WTC11 (cell line): ENCODE measurements around the gene HYAL1. TPM values are rescaled to one million over a fixed set of nuclear protein-coding genes. Genes with fewer than 3 reads are reported as not detected.
A peak's percentile ranks its signal among the peaks of the same experiment; 100 is the strongest.

Source experiments
- ATAC-seq: fragments of 200-7000 bp; cut with Tn5 transposase; 2 replicates; pipeline ENCODE4 v1.10.0; 2021; ENCODE audit warnings: mild to moderate bottlenecking, moderate library complexity
- CTCF ChIA-PET: fragments of 300-600 bp; sonication (Branson Sonifier 250); formaldehyde crosslinking; loops from one replicate; lab custom pipeline; 2021; ENCODE audit warnings: antibody characterized with exemption; lab: Charles Lee
- POLR2A ChIA-PET: fragments of 350-600 bp; sonication (Branson Sonifier 250); formaldehyde crosslinking; loops from one replicate; lab custom pipeline; 2021; ENCODE audit warnings: antibody characterized with exemption; lab: Charles Lee
- DNase-seq: peaks from one replicate; pipeline ENCODE4 v3.0.0; 2021; ENCODE audit warnings: low spot score
- H3K27ac Mint-ChIP-seq: 2 replicates; pipeline ENCODE4 v1.8.0; 2021; ENCODE audit warnings: mixed read lengths
- H3K27me3 Mint-ChIP-seq: 2 replicates; pipeline ENCODE4 v1.8.0; 2021; ENCODE audit warnings: low read depth, mild to moderate bottlenecking, moderate library complexity, mixed read lengths
- H3K36me3 Mint-ChIP-seq: 2 replicates; pipeline ENCODE4 v1.8.0; 2021; ENCODE audit warnings: mixed read lengths
- H3K4me1 Mint-ChIP-seq: 2 replicates; pipeline ENCODE4 v1.8.0; 2022; ENCODE audit warnings: mixed read lengths
- H3K4me3 Mint-ChIP-seq: 2 replicates; pipeline ENCODE4 v1.8.0; 2021; ENCODE audit warnings: mild to moderate bottlenecking, moderate library complexity, mixed read lengths
- H3K9me3 Mint-ChIP-seq: 2 replicates; pipeline ENCODE4 v1.8.0; 2021; ENCODE audit warnings: mixed read lengths
- FOXK1 ChIP-seq: sonication (generic); formaldehyde crosslinking; IDR thresholded peaks from 2 replicates; pipeline ENCODE4 v1.8.0; 2022; ENCODE audit warnings: mild to moderate bottlenecking, moderate library complexity, missing genetic modification reagents
- FOXP1 ChIP-seq: sonication (generic); formaldehyde crosslinking; IDR thresholded peaks from 2 replicates; pipeline ENCODE4 v1.8.0; 2022; ENCODE audit warnings: missing genetic modification reagents, mild to moderate bottlenecking, moderate library complexity, borderline replicate concordance
- NR2C2 ChIP-seq: sonication (generic); formaldehyde crosslinking; IDR thresholded peaks from 2 replicates; pipeline ENCODE4 v1.8.0; 2022; ENCODE audit warnings: mild to moderate bottlenecking, missing genetic modification reagents
- TEAD4 ChIP-seq: sonication (generic); formaldehyde crosslinking; IDR thresholded peaks from 2 replicates; pipeline ENCODE4 v1.8.0; 2022; ENCODE audit warnings: mild to moderate bottlenecking, missing genetic modification reagents
- ZNF219 ChIP-seq: sonication (generic); formaldehyde crosslinking; IDR thresholded peaks from 2 replicates; pipeline ENCODE4 v1.8.0; 2023; ENCODE audit warnings: missing genetic modification reagents, mild to moderate bottlenecking, borderline replicate concordance
- ZNF396 ChIP-seq: fragments of 250-450 bp; sonication (Bioruptor Pico); IDR thresholded peaks from 2 replicates; pipeline ENCODE4 v1.8.0; 2021; ENCODE audit warnings: mild to moderate bottlenecking, moderate library complexity, borderline replicate concordance
- ZNF416 ChIP-seq: fragments of 250-450 bp; sonication (Bioruptor Pico); IDR thresholded peaks from 2 replicates; pipeline ENCODE4 v1.9.0; 2021; ENCODE audit warnings: mild to moderate bottlenecking, inconsistent platforms
- total RNA-seq: library from RNA; stranded (reverse); gene quantifications from 3 replicates; pipeline ENCODE4 v1.2.3, GENCODE V29; 2021
- TF ChIP-seq, protein P1 (sequence below): sonication (generic); formaldehyde crosslinking; IDR thresholded peaks from 2 replicates; pipeline ENCODE4 v1.8.0; 2022; ENCODE audit warnings: mild to moderate bottlenecking, missing genetic modification reagents
- TF ChIP-seq, protein P2 (sequence below): sonication (generic); formaldehyde crosslinking; IDR thresholded peaks from 2 replicates; pipeline ENCODE4 v1.8.0; 2023; ENCODE audit warnings: mild to moderate bottlenecking, missing genetic modification reagents
- TF ChIP-seq, protein P3 (sequence below): sonication (generic); formaldehyde crosslinking; IDR thresholded peaks from 2 replicates; pipeline ENCODE4 v1.8.1; 2022; ENCODE audit warnings: mild to moderate bottlenecking, moderate library complexity, missing genetic modification reagents
- TF ChIP-seq, protein P4 (sequence below): sonication (generic); formaldehyde crosslinking; IDR thresholded peaks from 2 replicates; pipeline ENCODE4 v1.8.1; 2022; ENCODE audit warnings: low read depth, missing genetic modification reagents, borderline replicate concordance
- TF ChIP-seq, protein P5 (sequence below): fragments of 250-450 bp; sonication (Bioruptor Pico); conservative IDR thresholded peaks from 2 replicates; pipeline ENCODE4 v1.9.0; 2021; ENCODE audit warnings: mild to moderate bottlenecking
- TF ChIP-seq, protein P6 (sequence below): sonication (generic); formaldehyde crosslinking; IDR thresholded peaks from 2 replicates; pipeline ENCODE4 v1.8.1; 2023; ENCODE audit warnings: mild to moderate bottlenecking, missing genetic modification reagents
- TF ChIP-seq, protein P7 (sequence below): fragments of 250-450 bp; sonication (Bioruptor Pico); IDR thresholded peaks from 2 replicates; pipeline ENCODE4 v2.1.2; 2022; ENCODE audit warnings: mild to moderate bottlenecking, moderate library complexity
- TF ChIP-seq, protein P8 (sequence below): sonication (generic); formaldehyde crosslinking; IDR thresholded peaks from 2 replicates; pipeline ENCODE4 v1.8.1; 2023; ENCODE audit warnings: mild to moderate bottlenecking, missing genetic modification reagents, borderline replicate concordance

The HYAL1 gene
- total RNA-seq, 1 experiment from 2014 or later: 3.4 TPM

DNA sequence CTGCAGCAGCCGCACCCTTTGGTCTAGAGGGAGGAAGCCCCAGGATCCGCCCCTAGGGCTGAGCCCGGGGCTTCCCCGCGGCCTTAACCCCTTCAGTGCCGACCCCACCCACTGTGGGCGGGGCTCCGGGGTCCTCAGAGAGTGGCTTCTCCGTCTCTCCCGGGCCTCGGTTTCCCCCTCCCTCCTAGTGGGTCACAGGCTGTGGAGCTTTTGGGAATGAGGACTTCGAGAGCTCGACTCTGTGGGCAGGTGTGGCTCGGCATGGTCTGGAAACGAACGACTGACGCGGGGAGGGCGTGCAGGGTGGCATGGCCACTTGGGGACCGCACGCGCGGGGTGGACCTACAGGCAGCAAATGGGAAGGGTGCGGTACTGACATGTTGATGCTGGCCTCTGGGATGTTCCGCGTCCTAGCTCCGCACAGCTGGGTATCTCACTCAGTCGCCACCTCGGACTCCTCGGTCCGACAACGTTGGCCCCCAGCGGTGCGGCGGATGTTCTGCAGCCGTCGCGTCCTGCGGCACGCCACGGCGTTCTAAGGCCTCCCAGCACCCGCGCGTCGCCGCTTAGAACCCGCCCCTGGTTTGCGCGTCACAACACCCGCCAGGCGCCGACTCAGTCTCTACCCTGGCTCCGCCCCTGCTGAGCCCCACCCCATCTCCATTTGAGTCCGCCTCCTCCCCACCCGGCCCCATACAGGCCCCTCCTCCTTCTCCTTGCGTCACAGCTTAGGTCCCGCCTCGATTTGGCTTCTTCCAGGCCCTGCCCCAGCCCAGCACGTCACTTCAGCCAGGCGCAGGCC lies 4.3 kb downstream of the HYAL1 start, which contains the start of the genes HYAL3 and NAA80 (continued):
- TF ChIP-seq, protein P1, sequence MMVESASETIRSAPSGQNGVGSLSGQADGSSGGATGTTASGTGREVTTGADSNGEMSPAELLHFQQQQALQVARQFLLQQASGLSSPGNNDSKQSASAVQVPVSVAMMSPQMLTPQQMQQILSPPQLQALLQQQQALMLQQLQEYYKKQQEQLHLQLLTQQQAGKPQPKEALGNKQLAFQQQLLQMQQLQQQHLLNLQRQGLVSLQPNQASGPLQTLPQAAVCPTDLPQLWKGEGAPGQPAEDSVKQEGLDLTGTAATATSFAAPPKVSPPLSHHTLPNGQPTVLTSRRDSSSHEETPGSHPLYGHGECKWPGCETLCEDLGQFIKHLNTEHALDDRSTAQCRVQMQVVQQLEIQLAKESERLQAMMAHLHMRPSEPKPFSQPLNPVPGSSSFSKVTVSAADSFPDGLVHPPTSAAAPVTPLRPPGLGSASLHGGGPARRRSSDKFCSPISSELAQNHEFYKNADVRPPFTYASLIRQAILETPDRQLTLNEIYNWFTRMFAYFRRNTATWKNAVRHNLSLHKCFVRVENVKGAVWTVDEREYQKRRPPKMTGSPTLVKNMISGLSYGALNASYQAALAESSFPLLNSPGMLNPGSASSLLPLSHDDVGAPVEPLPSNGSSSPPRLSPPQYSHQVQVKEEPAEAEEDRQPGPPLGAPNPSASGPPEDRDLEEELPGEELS: 0 out of 2 replicates have a peak, but pooled peaks have one; percentile 62
- no peak for TF ChIP-seq ZNF219
- TF ChIP-seq FOXP1 (CRISPR knock-in tag): peak; percentile 78
- TF ChIP-seq NR2C2 (CRISPR knock-in tag): no peak
- TF ChIP-seq, protein P2, sequence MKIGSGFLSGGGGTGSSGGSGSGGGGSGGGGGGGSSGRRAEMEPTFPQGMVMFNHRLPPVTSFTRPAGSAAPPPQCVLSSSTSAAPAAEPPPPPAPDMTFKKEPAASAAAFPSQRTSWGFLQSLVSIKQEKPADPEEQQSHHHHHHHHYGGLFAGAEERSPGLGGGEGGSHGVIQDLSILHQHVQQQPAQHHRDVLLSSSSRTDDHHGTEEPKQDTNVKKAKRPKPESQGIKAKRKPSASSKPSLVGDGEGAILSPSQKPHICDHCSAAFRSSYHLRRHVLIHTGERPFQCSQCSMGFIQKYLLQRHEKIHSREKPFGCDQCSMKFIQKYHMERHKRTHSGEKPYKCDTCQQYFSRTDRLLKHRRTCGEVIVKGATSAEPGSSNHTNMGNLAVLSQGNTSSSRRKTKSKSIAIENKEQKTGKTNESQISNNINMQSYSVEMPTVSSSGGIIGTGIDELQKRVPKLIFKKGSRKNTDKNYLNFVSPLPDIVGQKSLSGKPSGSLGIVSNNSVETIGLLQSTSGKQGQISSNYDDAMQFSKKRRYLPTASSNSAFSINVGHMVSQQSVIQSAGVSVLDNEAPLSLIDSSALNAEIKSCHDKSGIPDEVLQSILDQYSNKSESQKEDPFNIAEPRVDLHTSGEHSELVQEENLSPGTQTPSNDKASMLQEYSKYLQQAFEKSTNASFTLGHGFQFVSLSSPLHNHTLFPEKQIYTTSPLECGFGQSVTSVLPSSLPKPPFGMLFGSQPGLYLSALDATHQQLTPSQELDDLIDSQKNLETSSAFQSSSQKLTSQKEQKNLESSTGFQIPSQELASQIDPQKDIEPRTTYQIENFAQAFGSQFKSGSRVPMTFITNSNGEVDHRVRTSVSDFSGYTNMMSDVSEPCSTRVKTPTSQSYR (CRISPR knock-in tag): no peak
- TF ChIP-seq, protein P3, sequence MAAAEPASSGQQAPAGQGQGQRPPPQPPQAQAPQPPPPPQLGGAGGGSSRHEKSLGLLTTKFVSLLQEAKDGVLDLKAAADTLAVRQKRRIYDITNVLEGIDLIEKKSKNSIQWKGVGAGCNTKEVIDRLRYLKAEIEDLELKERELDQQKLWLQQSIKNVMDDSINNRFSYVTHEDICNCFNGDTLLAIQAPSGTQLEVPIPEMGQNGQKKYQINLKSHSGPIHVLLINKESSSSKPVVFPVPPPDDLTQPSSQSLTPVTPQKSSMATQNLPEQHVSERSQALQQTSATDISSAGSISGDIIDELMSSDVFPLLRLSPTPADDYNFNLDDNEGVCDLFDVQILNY (CRISPR knock-in tag): 0 out of 2 replicates have a peak, but pooled peaks have one; percentile 20
- no peak for TF ChIP-seq TEAD4
- TF ChIP-seq, protein P4, sequence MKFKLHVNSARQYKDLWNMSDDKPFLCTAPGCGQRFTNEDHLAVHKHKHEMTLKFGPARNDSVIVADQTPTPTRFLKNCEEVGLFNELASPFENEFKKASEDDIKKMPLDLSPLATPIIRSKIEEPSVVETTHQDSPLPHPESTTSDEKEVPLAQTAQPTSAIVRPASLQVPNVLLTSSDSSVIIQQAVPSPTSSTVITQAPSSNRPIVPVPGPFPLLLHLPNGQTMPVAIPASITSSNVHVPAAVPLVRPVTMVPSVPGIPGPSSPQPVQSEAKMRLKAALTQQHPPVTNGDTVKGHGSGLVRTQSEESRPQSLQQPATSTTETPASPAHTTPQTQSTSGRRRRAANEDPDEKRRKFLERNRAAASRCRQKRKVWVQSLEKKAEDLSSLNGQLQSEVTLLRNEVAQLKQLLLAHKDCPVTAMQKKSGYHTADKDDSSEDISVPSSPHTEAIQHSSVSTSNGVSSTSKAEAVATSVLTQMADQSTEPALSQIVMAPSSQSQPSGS (CRISPR knock-in tag): no peak
- TF ChIP-seq FOXK1 (CRISPR knock-in tag): peak; percentile 81
- TF ChIP-seq, protein P5, sequence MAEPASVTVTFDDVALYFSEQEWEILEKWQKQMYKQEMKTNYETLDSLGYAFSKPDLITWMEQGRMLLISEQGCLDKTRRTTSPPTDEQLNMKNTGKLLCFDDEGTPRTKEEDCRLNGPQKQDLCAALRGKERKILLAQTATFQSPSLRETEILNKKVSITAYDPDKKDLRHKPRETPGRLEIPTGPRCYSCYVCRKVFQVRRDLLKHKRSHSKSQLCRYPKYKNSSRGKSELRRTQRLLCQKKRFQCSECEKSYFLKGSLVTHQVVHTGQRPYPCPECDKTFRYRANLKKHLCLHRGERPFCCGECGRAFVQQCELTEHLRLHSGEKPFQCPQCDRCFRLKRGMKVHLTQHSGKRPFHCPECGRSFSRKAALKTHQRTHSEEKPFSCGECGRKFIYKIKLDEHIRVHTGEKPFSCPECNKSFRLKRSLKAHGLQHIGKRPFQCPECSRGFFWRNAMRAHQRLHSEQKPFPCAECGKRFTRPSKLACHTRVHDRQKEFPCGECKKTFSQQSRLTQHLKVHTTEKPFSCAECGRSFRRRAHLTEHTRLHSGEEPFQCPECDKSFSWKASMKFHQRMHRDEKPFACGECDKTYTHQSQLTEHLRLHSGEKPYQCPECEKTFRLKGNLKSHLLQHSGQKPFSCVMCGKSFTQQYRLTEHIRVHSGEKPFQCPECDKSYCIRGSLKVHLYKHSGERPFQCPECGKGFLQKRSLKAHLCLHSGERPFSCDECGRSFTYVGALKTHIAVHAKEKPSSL: no peak

DNA sequence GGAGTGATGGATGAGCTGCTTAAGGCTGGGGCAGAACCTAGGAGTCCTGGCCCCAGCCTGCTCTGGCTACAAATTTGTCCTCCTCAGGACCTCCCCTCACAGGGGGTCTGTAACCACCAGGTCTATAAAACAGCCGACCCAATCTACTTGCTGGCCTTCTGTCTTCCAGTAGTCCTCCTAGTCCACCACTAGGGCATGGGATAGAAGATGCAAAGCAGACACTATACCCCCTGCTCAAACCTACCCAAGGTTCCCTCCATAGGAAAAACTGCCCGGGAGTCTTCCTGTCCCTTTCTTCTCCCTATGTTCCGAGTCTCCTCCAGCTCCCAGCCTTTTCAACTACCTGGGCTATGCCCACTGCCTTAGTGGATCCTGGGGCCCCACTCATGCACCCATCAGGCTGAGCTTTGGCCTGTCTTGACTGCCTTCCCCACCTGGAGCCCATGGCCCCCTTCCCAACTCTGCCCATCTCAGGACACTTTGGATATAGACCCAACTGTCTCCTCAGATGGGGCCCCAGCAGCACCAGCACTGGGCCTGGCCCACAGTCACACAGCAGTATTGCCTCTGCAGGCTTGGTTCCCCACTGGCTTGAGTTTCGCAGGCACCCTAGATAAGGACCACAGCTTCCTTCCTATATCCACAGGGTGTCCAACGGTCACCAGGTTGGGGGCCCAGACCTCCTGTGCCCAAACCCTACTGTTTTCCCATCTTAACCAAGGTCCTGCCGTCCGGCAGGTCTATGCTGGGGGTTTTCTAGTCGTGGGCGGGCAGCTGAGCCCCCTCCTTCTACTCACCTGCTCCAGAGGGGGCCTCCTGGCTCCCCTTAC lies 5.3 kb downstream of the HYAL1 start:
- H3K9me3 Mint-ChIP-seq: no peaks in the 10 kb centered on the region
- H3K4me3 Mint-ChIP-seq: peak overlapping the region; percentile 97
- no peak overlapping the region for H3K27ac Mint-ChIP-seq
- no peaks in the 10 kb centered on the region for H3K36me3 Mint-ChIP-seq
- ChIA-PET POLR2A (interaction anchor here (0.6 kb wide), 1 partner anchor 264 kb away, joined by 3 read pairs; no protein-coding TSS in a partner anchor), CTCF (interaction anchor here (0.8 to 5.9 kb wide), 5 partner anchors 24 to 104 kb away, joined by 3 to 95 read pairs (median 7); partner anchors contain the start of gene HYAL2)
- peaks cover 19% of the 10 kb centered on the region for H3K4me1 Mint-ChIP-seq
- ATAC-seq (no peak), DNase-seq (no peak)
- H3K27me3 Mint-ChIP-seq: no peaks in the 10 kb centered on the region; the same call in 1 of the 2 replicates
- TF ChIP-seq, protein P6, sequence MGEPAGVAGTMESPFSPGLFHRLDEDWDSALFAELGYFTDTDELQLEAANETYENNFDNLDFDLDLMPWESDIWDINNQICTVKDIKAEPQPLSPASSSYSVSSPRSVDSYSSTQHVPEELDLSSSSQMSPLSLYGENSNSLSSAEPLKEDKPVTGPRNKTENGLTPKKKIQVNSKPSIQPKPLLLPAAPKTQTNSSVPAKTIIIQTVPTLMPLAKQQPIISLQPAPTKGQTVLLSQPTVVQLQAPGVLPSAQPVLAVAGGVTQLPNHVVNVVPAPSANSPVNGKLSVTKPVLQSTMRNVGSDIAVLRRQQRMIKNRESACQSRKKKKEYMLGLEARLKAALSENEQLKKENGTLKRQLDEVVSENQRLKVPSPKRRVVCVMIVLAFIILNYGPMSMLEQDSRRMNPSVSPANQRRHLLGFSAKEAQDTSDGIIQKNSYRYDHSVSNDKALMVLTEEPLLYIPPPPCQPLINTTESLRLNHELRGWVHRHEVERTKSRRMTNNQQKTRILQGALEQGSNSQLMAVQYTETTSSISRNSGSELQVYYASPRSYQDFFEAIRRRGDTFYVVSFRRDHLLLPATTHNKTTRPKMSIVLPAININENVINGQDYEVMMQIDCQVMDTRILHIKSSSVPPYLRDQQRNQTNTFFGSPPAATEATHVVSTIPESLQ: no peak
- no peak for TF ChIP-seq ZNF396 (CRISPR knock-in tag)
- no peak for TF ChIP-seq ZNF416 (CRISPR knock-in tag)
- TF ChIP-seq, protein P7, sequence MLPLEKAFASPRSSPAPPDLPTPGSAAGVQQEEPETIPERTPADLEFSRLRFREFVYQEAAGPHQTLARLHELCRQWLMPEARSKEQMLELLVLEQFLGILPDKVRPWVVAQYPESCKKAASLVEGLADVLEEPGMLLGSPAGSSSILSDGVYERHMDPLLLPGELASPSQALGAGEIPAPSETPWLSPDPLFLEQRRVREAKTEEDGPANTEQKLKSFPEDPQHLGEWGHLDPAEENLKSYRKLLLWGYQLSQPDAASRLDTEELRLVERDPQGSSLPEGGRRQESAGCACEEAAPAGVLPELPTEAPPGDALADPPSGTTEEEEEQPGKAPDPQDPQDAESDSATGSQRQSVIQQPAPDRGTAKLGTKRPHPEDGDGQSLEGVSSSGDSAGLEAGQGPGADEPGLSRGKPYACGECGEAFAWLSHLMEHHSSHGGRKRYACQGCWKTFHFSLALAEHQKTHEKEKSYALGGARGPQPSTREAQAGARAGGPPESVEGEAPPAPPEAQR: no peak
- TF ChIP-seq, protein P8, sequence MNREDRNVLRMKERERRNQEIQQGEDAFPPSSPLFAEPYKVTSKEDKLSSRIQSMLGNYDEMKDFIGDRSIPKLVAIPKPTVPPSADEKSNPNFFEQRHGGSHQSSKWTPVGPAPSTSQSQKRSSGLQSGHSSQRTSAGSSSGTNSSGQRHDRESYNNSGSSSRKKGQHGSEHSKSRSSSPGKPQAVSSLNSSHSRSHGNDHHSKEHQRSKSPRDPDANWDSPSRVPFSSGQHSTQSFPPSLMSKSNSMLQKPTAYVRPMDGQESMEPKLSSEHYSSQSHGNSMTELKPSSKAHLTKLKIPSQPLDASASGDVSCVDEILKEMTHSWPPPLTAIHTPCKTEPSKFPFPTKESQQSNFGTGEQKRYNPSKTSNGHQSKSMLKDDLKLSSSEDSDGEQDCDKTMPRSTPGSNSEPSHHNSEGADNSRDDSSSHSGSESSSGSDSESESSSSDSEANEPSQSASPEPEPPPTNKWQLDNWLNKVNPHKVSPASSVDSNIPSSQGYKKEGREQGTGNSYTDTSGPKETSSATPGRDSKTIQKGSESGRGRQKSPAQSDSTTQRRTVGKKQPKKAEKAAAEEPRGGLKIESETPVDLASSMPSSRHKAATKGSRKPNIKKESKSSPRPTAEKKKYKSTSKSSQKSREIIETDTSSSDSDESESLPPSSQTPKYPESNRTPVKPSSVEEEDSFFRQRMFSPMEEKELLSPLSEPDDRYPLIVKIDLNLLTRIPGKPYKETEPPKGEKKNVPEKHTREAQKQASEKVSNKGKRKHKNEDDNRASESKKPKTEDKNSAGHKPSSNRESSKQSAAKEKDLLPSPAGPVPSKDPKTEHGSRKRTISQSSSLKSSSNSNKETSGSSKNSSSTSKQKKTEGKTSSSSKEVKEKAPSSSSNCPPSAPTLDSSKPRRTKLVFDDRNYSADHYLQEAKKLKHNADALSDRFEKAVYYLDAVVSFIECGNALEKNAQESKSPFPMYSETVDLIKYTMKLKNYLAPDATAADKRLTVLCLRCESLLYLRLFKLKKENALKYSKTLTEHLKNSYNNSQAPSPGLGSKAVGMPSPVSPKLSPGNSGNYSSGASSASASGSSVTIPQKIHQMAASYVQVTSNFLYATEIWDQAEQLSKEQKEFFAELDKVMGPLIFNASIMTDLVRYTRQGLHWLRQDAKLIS (CRISPR knock-in tag): no peak
